H1 (cell line): ENCODE results near the gene NEURL2. TPM values are rescaled to one million over a fixed set of nuclear protein-coding genes. Genes with fewer than 3 reads are reported as not detected.

ENCODE experiments used
- BCL11A ChIP-seq, 2 experiments: IDR thresholded peaks; one replicate each; pipeline ENCODE4 v1.6.1; 2011; ENCODE audit warnings: low read depth in 2 of 2, low read length in 2 of 2, mild to moderate bottlenecking in 2 of 2
- CHD7 ChIP-seq: fragments of 300-600 bp; sonication (generic); IDR thresholded peaks from 2 replicates; pipeline ENCODE4 v1.7.1; 2012; ENCODE audit warnings: low read length, moderate library complexity, mild to moderate bottlenecking, inconsistent platforms; ENCODE audit not compliant: insufficient replicate concordance
- CREB1 ChIP-seq: IDR thresholded peaks from 2 replicates; pipeline ENCODE4 v1.6.1; 2012; ENCODE audit warnings: inconsistent platforms
- HDAC2 ChIP-seq, 2 experiments: fragments of 300-600 bp in 1 of 2; sonication (generic) in 1 of 2; IDR thresholded peaks; 2 replicates each; pipeline ENCODE4 v1.6.1; 2011 to 2012; ENCODE audit warnings: low read depth in 2 of 2, low read length in 2 of 2, mild to moderate bottlenecking in 2 of 2, moderate library complexity in 2 of 2, borderline replicate concordance in 1 of 2, inconsistent platforms in 1 of 2
- JUND ChIP-seq: IDR thresholded peaks from 2 replicates; pipeline ENCODE4 v1.6.1; 2011; ENCODE audit warnings: mild to moderate bottlenecking, improper control_type of control experiment, low read length
- RBBP5 ChIP-seq: IDR thresholded peaks from 2 replicates; pipeline ENCODE4 v1.7.1; 2012; ENCODE audit warnings: low read depth, mild to moderate bottlenecking, inconsistent platforms, low read length, moderate library complexity, borderline replicate concordance
- SIN3A ChIP-seq, 2 experiments: IDR thresholded peaks in 1 of 2; conservative IDR thresholded peaks in 1 of 2; 2 replicates each; pipeline ENCODE4 v1.6.1; 2011 to 2012; ENCODE audit warnings: low read length in 2 of 2, improper control_type of control experiment in 1 of 2, low read depth in 1 of 2, mild to moderate bottlenecking in 1 of 2
- USF2 ChIP-seq: IDR thresholded peaks from 2 replicates; pipeline ENCODE4 v1.6.1; 2011; ENCODE audit warnings: low read length, improper control_type of control experiment
- polyA plus RNA-seq, 7 experiments: library from polyadenylated mRNA; depleted of rRNA in 3 of 7; stranded (reverse) in 5 of 7; unstranded in 2 of 7; fragments of >200 nt in 5 of 7; fragments of 200-250 nt in 2 of 7; gene quantifications; 1 replicate in 5 of 7; 2 replicates in 1 of 7; 4 replicates in 1 of 7; pipeline versions ENCODE4 v1.2.1 to v1.2.3, GENCODE V29; 2011 to 2013; ENCODE audit warnings: missing spikeins in 2 of 7, mixed read lengths in 2 of 7
- total RNA-seq: library from RNA; stranded (reverse); fragmentation: NEBNext Ultra II Directional; extraction: Animal tissue kit (Norgen Biotek cat#: 25700); gene quantifications from 2 replicates; pipeline ENCODE4 v1.2.1, GENCODE V29; 2021

Gene NEURL2
- total and polyA plus RNA-seq, 2 of the 8 experiments (the other 6 are each of a cell fraction or from before 2014, with no cell fraction given), result 6.9 TPM

- no peak for TF ChIP-seq CHD7
- no peak for TF ChIP-seq SIN3A (conservative IDR thresholded peaks at IDR 0.05 in 1 of 2, IDR thresholded peaks at IDR 0.05 in 1 of 2; ENCODE audit: low read depth in 1 of 2, low read length in 2 of 2)
- TF ChIP-seq JUND, result no peak
- no peak for TF ChIP-seq RBBP5
- TF ChIP-seq USF2, result no peak
- TF ChIP-seq BCL11A (IDR thresholded peaks at IDR 0.05; ENCODE audit: low read depth in 2 of 2, low read length in 2 of 2), result no peak
- no peak for TF ChIP-seq CREB1
- no peak for TF ChIP-seq HDAC2 (IDR thresholded peaks at IDR 0.05; ENCODE audit: borderline replicate concordance in 1 of 2, low read depth in 2 of 2, low read length in 2 of 2)
Measured at GRCh38 chr20:45904583-45905504, 13.8 kb upstream of the NEURL2 start (continued).
